Immature natural killer cell (primary cell): ENCODE results near the gene CATSPERZ. TPM values are rescaled to one million over a fixed set of nuclear protein-coding genes. Genes with fewer than 3 reads are reported as not detected.

Experiments
- DNase-seq, 3 donors: peaks; one replicate each; pipeline ENCODE4 v3.0.0; 2022; ENCODE audit warnings: mixed read lengths in 1 of 3
- H3K27ac Mint-ChIP-seq, 6 donors: one replicate each; pipeline ENCODE4 v1.8.0; 2020; ENCODE audit warnings: mixed read lengths in 6 of 6, mild to moderate bottlenecking in 5 of 6, inconsistent platforms in 4 of 6, moderate library complexity in 3 of 6
- H3K27me3 Mint-ChIP-seq, 3 donors: one replicate each; pipeline ENCODE4 v1.8.0; 2020 to 2021; ENCODE audit warnings: low read depth in 3 of 3, mild to moderate bottlenecking in 3 of 3, mixed read lengths in 3 of 3, moderate library complexity in 3 of 3, inconsistent platforms in 1 of 3
- H3K36me3 Mint-ChIP-seq, 3 donors: one replicate each; pipeline ENCODE4 v1.8.0; 2020; ENCODE audit warnings: mixed read lengths in 3 of 3, inconsistent platforms in 2 of 3, mild to moderate bottlenecking in 2 of 3
- H3K4me1 Mint-ChIP-seq, 2 donors: one replicate each; pipeline ENCODE4 v1.8.0; 2020; ENCODE audit warnings: inconsistent platforms in 2 of 2, mild to moderate bottlenecking in 2 of 2, mixed read lengths in 2 of 2, moderate library complexity in 1 of 2
- H3K4me3 Mint-ChIP-seq, 5 donors: one replicate each; pipeline ENCODE4 v1.8.0; 2020; ENCODE audit warnings: mild to moderate bottlenecking in 5 of 5, mixed read lengths in 5 of 5, inconsistent platforms in 3 of 5, moderate library complexity in 3 of 5
- H3K9me3 Mint-ChIP-seq, 6 donors: one replicate each; pipeline ENCODE4 v1.8.0; 2020; ENCODE audit warnings: mild to moderate bottlenecking in 6 of 6, mixed read lengths in 6 of 6, inconsistent platforms in 4 of 6, moderate library complexity in 3 of 6
- polyA plus RNA-seq, 3 donors: library from polyadenylated mRNA; unstranded; fragments of 300-500 nt; fragmentation: Illumina TruSeq; gene quantifications; one replicate each; pipeline ENCODE4 v1.2.3, GENCODE V29; 2021

Gene CATSPERZ
- polyA plus RNA-seq, 3 donors from 2014 or later, result not detected

- H3K4me3 Mint-ChIP-seq, result peak overlapping the region; percentile 91 to 99 (median 93)
- peaks cover 33 to 35% of the 10 kb centered on the region in 2 donors for H3K4me1 Mint-ChIP-seq
Observed at GRCh38 chr11:64268025-64268892, 31.9 kb upstream of the CATSPERZ start.

GRCh38 chr11:64268893-64269539, 31.1 kb upstream of the CATSPERZ start:
- Mint-ChIP-seq H3K4me3 (peak overlapping the region; percentile 91 to 99 (median 93)), H3K27me3 (peaks cover 18 to 32% (median 22%) of the 10 kb centered on the region in 3 donors), H3K27ac (peak overlapping the region; percentile 91 to 100 (median 98)), H3K4me1 (peaks cover 33 to 35% of the 10 kb centered on the region in 2 donors), H3K9me3 (no peaks in the 10 kb centered on the region), H3K36me3 (no peaks in the 10 kb centered on the region)
- peak in 2 of 3 donors; percentile 47 to 54 for DNase-seq

More at GRCh38 chr11:64268025-64268892, 31.9 kb upstream of the CATSPERZ start:
- Mint-ChIP-seq H3K36me3 (no peaks in the 10 kb centered on the region), H3K27ac (peak overlapping the region; percentile 91 to 100 (median 98)), H3K27me3 (peaks cover 18 to 32% (median 20%) of the 10 kb centered on the region in 3 donors), H3K9me3 (no peaks in the 10 kb centered on the region)
- DNase-seq, result peak in 2 of 3 donors; percentile 30 to 37

- Mint-ChIP-seq H3K4me3 (peak overlapping the region; percentile 91 to 99 (median 93)), H3K9me3 (no peaks in the 10 kb centered on the region), H3K27ac (peak overlapping the region; percentile 91 to 100 (median 99))
Observed at GRCh38 chr11:64269540-64270220, 30.5 kb upstream of the CATSPERZ start.

GRCh38 chr11:64275031-64275800, 24.9 kb upstream of the CATSPERZ start:
- peaks cover 0 to 5% (median 0%) of the 10 kb centered on the region in 3 donors for H3K36me3 Mint-ChIP-seq
- peaks cover 13 to 15% (median 15%) of the 10 kb centered on the region in 3 donors for H3K27me3 Mint-ChIP-seq
- peaks cover 13% of the 10 kb centered on the region in 2 donors for H3K4me1 Mint-ChIP-seq

More at GRCh38 chr11:64269540-64270220, 30.5 kb upstream of the CATSPERZ start:
- Mint-ChIP-seq H3K4me1 (peaks cover 33 to 35% of the 10 kb centered on the region in 2 donors), H3K27me3 (peaks cover 18 to 32% (median 22%) of the 10 kb centered on the region in 3 donors), H3K36me3 (no peaks in the 10 kb centered on the region)
- peak; percentile 96 to 97 (median 97) for DNase-seq

GRCh38 chr11:64275841-64276240, 24.3 kb upstream of the CATSPERZ start:
- Mint-ChIP-seq H3K36me3 (peaks cover 0 to 5% (median 0%) of the 10 kb centered on the region in 3 donors), H3K27me3 (peaks cover 7 to 10% (median 8%) of the 10 kb centered on the region in 3 donors), H3K9me3 (no peaks in the 10 kb centered on the region), H3K4me1 (peaks cover 7 to 9% of the 10 kb centered on the region in 2 donors), H3K27ac (no peak overlapping the region), H3K4me3 (no peak overlapping the region)
- DNase-seq, result no peak

More at GRCh38 chr11:64275031-64275800, 24.9 kb upstream of the CATSPERZ start:
- H3K9me3 Mint-ChIP-seq, result no peaks in the 10 kb centered on the region
- no peak for DNase-seq
- H3K4me3 Mint-ChIP-seq, result no peak overlapping the region
- H3K27ac Mint-ChIP-seq, result no peak overlapping the region

GRCh38 chr11:64276653-64277431, 23.3 kb upstream of the CATSPERZ start:
- DNase-seq, result no peak
- peaks cover 1 to 2% (median 2%) of the 10 kb centered on the region in 3 donors for H3K27me3 Mint-ChIP-seq
- peaks cover 0 to 8% (median 5%) of the 10 kb centered on the region in 3 donors for H3K36me3 Mint-ChIP-seq
- H3K9me3 Mint-ChIP-seq, result no peaks in the 10 kb centered on the region
- peaks cover 3 to 6% of the 10 kb centered on the region in 2 donors for H3K4me1 Mint-ChIP-seq
- H3K4me3 Mint-ChIP-seq, result no peak overlapping the region
- H3K27ac Mint-ChIP-seq, result no peak overlapping the region

GRCh38 chr11:64278576-64279190, 21.5 kb upstream of the CATSPERZ start:
- H3K27ac Mint-ChIP-seq, result peak overlapping the region in 2 of 6 donors; percentile 19 to 55
- peaks cover 0 to 8% (median 5%) of the 10 kb centered on the region in 3 donors for H3K36me3 Mint-ChIP-seq
- peaks cover 0 to 4% of the 10 kb centered on the region in 2 donors for H3K4me1 Mint-ChIP-seq
- H3K4me3 Mint-ChIP-seq, result no peak overlapping the region
- H3K27me3 Mint-ChIP-seq, result peaks cover 0 to 2% (median 1%) of the 10 kb centered on the region in 3 donors
- H3K9me3 Mint-ChIP-seq, result no peaks in the 10 kb centered on the region
- no peak for DNase-seq

- H3K9me3 Mint-ChIP-seq, result no peaks in the 10 kb centered on the region
Observed at GRCh38 chr11:64281957-64282770, 18.0 kb upstream of the CATSPERZ start.

GRCh38 chr11:64283092-64283491, 17.1 kb upstream of the CATSPERZ start:
- peak overlapping the region in 5 of 6 donors; percentile 55 to 99 (median 89) for H3K27ac Mint-ChIP-seq
- DNase-seq, result no peak
- no peaks in the 10 kb centered on the region for H3K9me3 Mint-ChIP-seq
- H3K4me3 Mint-ChIP-seq, result peak overlapping the region; percentile 48 to 90 (median 53)
- H3K4me1 Mint-ChIP-seq, result peaks cover 8 to 12% of the 10 kb centered on the region in 2 donors
- peaks cover 0 to 8% (median 5%) of the 10 kb centered on the region in 3 donors for H3K36me3 Mint-ChIP-seq
- peaks cover 2 to 9% (median 8%) of the 10 kb centered on the region in 3 donors for H3K27me3 Mint-ChIP-seq

More at GRCh38 chr11:64281957-64282770, 18.0 kb upstream of the CATSPERZ start:
- H3K27me3 Mint-ChIP-seq, result peaks cover 2 to 9% (median 8%) of the 10 kb centered on the region in 3 donors
- DNase-seq, result no peak
- H3K27ac Mint-ChIP-seq, result peak overlapping the region in 1 of 6 donors; percentile 58
- H3K4me1 Mint-ChIP-seq, result peaks cover 8 to 12% of the 10 kb centered on the region in 2 donors
- H3K36me3 Mint-ChIP-seq, result peaks cover 0 to 8% (median 5%) of the 10 kb centered on the region in 3 donors
- peak overlapping the region in 1 of 5 donors; percentile 51 for H3K4me3 Mint-ChIP-seq

- H3K4me3 Mint-ChIP-seq, result peak within 1 kb of the TSS; percentile 85 to 91 (median 90)
- no peaks in the 10 kb centered on the region for H3K9me3 Mint-ChIP-seq
Observed at GRCh38 chr11:64284048-64284961, 15.9 kb upstream of the CATSPERZ start, which contains the start of gene BAD. Gene BAD, minus strand, starts transcription at chr11:64284665. Its CDS starts 297 bp downstream, at chr11:64284368.

More at GRCh38 chr11:64284048-64284961, 15.9 kb upstream of the CATSPERZ start, which contains the start of gene BAD:
- H3K27me3 Mint-ChIP-seq, result peaks cover 2 to 9% (median 8%) of the 10 kb centered on the region in 3 donors
- peak; percentile 89 to 91 (median 91) for DNase-seq
- H3K27ac Mint-ChIP-seq, result peak within 1 kb of the TSS; percentile 91 to 99 (median 97)
- H3K4me1 Mint-ChIP-seq, result peaks cover 8 to 12% of the 10 kb centered on the region in 2 donors
- peaks cover 0 to 5% (median 3%) of the 10 kb centered on the region in 3 donors for H3K36me3 Mint-ChIP-seq
